ENCODE measurements around the gene TPI1.
"Not testable (repeated sequence)": the region's sequence is repeated elsewhere in the genome, so short reads cannot be mapped to it uniquely, and the experiment has no call there.

The TPI1 gene

DNA sequence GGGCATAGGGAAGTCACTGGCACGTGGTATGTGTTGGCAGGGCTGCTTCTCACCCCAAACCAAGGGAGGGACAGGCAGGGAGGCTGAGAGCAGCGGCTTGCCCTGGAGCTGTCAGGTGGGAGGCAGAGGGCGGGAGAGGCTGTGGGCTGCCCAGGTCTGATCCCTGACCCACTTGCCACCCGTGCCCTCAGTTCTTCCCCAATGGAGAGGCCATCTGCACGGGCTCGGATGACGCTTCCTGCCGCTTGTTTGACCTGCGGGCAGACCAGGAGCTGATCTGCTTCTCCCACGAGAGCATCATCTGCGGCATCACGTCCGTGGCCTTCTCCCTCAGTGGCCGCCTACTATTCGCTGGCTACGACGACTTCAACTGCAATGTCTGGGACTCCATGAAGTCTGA lies 21.9 kb upstream of the TPI1 start:
- DNase-seq = no peak

DNA sequence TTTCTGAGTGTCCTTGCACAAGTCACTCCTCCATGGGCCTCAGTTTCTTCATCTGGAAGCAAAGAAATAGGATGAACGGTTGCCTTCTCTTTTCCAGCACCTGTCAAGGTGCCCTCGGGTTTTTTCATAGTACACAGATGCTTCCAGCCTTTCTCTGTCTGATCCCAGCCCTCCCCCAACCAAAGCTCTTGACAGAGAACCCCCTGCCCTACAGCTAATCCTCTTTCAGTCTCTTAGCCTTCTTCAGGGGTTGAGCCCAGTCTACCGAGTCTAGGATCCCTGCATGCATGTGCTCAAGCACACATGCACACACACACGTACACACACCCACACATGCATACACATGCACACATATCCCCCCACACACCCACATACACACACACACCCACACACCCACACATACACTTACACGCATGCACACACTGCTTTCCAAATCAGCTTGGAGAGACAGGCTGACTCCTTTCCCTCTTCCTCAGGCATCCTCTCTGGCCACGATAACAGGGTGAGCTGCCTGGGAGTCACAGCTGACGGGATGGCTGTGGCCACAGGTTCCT lies 20.9 kb upstream of the TPI1 start:
- no peak for DNase-seq

DNA sequence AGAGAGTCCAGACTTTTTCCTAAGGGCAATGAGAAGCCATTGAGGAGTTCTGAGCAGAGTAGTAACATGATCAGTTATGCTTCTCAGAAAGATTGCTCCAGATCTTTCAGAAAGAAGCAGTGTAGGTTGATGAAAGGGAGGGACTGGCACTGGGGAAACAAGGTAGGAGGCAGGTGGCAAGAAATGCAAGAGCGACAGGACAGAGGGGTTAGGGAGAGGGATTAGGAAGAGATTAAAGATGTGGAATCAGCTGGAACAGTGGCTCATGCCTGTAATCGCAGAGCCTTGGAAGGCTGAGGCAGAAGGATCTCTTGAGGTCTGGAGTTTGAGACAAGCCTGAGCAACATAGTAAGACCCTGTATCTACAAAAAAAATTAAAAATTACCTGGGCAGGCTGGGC lies 19.7 kb upstream of the TPI1 start:
- no peak for DNase-seq

DNA sequence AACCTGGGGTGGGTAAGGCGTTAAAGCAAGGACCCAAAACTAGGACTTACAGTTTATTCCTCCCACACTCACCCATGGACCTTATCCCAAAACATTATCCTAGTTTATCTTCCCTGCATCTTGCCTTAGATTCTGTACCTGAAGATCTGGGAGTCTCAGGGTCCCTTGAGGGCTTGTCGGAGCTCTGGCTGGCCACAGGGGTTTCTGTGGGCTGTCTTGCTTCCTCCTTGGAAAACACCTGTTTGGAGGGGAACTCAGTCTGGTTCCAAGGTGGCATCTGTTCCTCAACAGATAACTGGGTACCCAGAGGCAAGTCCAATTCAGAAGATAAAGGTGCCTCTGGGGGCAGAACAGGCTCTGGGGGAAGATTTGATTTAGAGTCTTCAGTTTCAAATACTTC lies 17.9 kb upstream of the TPI1 start:
- DNase-seq = no peak

DNA sequence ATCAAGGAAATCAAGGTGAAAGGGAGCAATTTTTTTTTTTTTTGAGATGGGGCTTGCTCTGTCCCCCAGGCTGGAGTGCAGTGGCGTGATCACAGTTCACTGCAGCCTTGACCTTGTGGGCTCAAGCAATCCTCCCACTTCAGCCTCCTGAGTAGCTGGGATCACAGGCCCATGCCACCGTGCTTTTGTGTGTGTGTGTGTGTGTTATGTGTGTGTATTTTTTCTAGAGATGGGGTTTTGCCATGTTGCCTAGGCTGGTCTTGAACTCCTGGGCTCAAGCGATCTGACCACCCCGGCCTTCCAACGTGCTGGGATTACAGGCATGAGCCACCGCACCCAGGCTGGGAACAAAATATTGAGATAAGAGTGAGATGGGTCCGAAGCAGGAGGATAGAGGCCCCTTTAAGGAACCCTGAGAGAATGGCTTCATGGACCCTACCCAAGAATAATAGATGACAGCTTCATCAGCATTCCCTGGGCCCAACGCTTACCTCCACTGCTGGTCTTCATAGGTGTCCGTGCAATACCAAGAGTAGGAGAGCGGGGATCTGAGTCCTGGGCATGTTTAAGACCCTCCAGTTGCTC lies 17.3 kb upstream of the TPI1 start:
- no peak for DNase-seq

DNA sequence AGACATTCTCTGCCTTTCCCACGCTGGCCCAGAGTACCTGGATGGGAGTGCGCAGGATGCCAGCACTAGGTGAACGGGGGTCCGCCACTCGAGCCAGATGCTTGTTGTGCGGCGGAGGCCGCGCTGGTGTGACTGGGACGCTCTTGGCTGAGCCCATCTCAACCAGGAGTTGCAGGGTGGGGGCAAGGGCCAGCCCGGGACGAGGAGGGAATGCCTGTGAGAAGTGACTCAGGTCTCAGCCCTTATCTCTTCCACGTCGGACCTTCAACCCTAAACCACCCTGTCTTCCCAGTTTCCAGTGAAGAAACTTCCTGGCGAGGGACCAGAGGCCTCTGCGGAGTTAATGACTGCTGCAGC lies 16.6 kb upstream of the TPI1 start:
- peak in 1 of 51 donors; percentile 52 for DNase-seq

DNA sequence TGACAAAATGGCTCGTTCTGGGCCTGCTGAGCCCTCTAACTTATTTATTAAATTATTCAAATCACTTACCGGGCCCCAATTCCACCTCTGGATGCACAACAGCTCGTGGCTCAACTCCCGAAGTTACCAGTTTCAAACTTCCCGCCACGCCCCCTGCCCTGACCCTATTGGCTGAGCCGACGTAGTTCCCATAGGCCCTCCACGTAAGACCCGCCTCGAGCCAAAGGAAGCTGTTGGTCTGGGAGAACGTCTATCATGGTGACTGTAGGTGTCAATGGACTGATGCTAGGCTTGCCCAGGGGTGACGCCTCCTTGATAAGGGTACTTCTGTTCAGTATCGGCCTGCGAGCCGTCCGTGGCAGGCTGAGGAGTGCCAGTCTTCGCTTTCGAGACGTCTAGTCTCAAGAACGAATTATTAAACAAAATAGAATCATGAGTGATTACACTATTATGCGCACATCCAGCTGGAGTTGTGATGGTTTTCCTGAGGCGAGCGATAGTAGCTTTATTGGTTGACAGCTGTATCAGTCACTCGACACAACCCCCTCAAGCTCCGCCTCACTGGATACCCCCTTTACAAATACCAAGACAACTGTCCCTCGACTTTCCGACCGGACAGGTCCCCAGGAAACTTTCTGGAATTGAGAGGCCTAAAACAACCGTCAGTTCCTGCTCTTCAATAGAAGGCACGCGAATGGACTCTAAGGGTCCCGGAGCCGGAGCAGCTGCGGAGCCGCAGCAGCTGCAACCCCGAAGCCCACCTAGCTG lies 16.0 kb upstream of the TPI1 start, which contains the start of gene CDCA3:
Gene CDCA3 (minus strand): TSS at position 134 of the 768 bp plus-strand sequence. CDS start 334 bp downstream, outside the sequence.
- DNase-seq = peak; percentile 41 to 97 (median 87)

DNA sequence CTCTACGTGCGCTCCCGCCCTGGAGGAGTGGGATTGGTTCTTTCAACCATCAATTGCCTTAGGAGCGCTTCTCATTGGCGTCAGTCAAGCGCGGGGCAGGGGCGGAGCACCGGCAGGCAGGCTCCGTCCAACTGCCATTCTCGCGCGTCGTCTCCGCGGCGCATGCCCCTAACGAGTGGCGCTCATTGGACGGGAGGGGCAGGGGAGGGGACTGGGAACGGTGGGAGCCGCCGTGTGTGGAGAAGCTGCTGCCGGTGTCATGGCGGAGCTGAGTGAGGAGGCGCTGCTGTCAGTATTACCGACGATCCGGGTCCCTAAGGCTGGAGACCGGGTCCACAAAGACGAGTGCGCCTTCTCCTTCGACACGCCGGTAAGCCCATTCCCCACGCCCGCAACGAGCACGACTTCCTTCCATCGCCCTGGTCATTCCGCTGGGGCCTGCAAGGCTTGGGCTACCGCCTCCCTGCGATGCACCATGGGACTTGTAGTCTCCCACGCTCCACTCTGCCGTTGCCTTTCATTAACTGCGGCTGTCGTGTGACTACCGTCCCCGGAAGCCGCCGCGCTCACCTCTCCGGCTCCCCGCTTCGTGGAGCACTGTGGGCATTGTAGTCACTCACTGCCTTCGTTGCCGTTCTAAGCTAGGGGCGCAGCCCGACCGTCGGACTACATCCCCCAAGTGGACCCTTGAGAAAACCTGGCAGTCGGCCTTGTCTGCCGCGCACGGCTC lies 15.2 kb upstream of the TPI1 start, which contains the start of gene USP5:
Gene USP5 (plus strand): TSS at position 230 of the 730 bp plus-strand sequence. CDS start 30 bp downstream, at position 260.
- DNase-seq = peak; percentile 94 to 100 (median 100)

DNA sequence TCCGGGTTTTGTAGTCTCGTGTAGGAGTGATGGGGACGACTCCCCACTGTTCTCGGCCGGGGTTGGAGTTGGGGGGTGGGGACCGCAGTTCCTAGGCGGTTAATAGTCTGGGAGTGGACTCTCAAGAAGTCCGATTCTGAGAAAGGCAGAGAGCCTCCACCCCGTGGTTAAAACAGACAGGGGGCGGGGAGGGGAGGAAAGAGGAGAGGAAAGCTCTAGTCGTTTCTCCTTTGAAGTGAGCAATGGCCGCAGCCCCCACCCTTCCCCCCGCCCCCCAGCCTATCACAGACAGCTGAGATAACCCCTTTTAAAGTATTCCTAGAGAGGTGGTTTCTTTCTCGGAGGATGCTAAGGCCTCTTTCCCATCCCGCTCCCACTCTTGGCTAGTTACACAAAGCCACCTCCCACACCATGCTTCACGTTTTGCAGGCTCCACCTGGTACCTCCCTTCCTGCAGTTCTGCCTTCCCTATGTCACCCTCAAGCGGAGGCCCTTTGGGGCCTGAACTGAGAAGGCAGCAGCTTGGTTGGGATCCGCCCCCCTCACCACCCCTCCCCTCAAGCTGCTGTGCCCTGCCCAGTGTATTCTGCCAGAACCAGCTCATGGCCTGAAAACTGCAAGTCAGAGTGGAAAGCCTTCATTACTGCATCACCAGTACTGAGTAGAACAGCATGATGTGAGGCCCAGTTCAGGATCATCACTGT lies 14.5 kb upstream of the TPI1 start:
- DNase-seq = peak in 33 of 51 donors; percentile 19 to 65 (median 43)

DNA sequence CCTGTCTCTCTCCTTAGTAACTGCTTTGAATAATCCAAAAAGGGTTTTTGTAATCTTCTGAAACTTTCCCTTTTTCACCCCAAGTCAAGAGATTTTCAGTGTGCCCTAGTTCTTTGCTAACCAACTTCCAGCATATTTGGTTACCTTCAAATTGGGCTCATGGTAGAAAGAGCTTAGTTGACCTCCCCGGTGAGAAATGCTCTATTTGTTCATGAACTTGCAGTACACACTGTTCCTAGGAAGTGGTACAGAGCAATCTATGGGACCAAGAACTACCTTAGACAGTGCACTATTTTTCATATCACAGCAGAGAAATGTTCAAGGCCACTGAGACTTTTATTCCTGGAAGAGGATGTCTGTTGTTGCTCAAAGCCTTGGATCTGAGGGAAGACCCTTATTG lies 13.7 kb upstream of the TPI1 start:
- DNase-seq = no peak

DNA sequence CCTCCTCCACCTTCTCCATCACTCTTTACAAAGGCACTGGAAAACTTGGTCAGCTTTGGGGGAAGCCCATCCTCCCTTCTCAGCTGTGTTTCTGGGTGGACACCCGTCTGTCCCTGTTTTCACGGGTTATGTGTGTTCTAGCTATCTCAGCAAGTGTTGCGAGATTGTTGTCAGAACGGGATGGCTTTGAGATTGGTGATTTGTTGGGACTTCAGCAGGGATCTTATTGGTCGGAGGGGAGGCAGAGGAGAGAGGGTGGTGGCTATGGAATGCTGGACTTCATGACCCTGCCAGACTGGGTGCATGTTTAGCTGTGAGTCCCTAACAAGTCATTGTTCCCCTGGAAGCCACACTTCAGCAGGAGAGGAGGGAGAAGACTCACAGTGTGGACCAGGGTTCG lies 13.3 kb upstream of the TPI1 start:
- DNase-seq = no peak

DNA sequence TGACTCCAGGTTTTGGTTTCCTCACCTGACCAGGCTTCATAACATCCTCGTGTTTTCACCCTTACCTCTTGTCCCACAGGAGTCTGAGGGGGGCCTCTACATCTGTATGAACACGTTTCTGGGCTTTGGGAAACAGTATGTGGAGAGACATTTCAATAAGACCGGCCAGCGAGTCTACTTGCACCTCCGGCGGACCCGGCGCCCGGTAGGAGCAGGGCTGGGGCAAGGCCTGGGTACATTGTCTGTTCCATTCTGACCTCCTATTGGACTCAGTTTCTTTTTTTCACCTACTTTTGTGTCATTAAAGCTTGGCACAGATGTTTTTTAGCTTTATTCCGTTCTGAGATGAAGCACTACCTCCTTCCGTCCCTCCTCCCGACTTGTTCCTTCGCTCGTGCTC lies 12.0 kb upstream of the TPI1 start:
- no peak for DNase-seq

DNA sequence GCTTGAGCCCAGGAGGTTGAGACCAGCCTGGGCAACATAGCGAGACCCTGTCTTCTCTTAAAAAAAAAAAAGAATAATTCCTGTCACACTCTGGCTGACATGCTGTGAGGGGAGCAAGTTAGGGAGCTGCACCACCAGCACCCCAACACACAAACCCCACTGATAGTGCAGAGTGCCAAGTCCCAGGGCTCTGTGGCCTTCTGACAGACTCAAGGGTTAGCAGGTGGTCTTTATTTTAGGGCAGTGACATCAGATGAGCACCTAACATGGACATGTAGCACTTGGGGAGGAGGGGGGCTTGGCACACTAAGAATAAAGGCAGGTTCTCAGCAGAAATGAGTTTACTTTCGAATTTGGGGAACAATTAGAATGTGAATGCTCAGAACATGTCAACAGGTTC lies 8.5 kb upstream of the TPI1 start:
- no peak for DNase-seq

DNA sequence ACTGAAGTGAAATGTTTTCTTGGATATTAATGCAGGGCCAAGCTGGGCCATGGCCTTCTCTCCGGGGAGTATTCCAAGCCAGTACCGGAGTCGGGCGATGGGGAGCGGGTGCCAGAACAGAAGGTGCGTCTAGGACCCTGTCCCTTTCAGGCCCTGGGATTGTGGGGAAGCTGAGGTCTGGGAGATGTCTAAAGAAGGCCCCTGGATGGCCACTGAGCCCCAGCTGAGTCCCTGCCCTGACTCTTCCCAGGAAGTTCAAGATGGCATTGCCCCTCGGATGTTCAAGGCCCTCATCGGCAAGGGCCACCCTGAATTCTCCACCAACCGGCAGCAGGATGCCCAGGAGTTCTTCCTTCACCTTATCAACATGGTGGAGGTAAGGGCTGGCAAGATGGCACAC lies 7.2 kb upstream of the TPI1 start:
- DNase-seq = no peak

DNA sequence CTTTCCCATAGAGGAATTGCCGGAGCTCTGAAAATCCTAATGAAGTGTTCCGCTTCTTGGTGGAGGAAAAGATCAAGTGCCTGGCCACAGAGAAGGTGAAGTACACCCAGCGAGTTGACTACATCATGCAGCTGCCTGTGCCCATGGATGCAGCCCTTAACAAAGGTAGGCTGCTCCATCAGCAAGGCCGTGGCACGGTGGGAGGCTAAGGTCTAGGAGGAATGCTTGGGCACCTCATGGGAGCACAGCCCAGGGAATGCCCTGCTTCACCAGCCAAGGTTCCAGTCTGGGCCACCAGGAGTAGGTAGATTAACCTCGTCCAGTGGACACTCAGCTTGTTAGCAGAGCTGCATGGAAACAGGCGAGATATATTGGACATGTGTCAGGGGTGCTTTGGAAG lies 6.4 kb upstream of the TPI1 start:
- DNase-seq = no peak

DNA sequence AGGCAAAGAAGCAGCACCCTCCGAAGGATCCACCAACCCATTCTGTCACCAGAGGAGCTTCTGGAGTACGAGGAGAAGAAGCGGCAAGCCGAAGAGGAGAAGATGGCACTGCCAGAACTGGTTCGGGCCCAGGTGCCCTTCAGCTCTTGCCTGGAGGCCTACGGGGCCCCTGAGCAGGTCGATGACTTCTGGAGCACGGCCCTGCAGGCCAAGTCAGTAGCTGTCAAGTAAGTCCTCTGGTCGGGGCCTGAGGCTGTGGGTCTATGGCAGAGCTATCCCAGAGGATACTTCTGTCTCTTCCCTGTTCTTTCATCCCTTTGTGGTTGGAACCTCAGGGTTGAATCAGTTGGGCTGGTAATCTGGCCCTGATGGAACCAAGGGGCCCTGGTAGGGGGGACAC lies 5.9 kb upstream of the TPI1 start:
- no peak for DNase-seq

DNA sequence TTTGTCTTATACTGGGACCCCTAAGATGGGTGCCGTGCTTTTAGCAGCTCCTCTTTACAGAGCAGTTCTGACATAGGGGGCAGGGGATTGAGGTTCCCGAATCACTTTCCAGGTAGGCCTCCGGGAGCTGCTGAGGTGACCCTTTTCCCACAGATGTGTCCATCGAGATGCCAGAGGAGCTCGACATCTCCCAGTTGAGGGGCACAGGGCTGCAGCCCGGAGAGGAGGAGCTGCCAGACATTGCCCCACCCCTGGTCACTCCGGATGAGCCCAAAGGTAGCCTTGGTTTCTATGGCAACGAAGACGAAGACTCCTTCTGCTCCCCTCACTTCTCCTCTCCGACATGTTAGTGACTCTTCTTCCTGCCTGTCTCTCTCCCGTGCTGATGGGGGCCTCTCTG lies 4.3 kb upstream of the TPI1 start:
- no peak for DNase-seq

DNA sequence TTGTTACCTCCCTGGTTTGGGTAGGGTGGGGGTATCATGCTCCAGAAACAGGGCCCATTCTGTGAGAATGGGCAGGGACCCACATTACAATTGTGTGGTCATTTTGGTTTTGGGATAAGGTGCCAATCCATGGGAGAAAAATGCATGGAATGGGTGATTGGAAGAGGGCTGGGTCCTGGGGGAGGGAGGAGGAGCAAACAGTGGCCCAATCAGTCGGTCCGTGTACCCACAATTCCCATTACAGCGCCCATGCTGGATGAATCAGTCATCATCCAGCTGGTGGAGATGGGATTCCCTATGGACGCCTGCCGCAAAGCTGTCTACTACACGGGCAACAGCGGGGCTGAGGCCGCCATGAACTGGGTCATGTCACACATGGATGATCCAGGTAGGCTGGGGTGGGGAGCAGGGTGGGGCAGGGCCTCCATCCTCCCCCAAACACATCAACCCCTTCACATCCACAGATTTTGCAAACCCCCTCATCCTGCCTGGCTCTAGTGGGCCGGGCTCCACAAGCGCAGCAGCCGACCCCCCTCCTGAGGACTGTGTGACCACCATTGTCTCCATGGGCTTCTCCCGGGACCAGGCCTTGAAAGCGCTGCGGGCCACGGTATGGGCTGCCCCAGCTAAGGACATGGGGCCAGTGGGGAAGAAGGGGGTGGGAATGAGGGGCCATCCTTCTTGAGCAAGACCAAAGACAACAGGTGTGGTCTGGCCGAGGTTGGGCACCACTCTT lies 3.6 kb upstream of the TPI1 start:
- no peak for DNase-seq

DNA sequence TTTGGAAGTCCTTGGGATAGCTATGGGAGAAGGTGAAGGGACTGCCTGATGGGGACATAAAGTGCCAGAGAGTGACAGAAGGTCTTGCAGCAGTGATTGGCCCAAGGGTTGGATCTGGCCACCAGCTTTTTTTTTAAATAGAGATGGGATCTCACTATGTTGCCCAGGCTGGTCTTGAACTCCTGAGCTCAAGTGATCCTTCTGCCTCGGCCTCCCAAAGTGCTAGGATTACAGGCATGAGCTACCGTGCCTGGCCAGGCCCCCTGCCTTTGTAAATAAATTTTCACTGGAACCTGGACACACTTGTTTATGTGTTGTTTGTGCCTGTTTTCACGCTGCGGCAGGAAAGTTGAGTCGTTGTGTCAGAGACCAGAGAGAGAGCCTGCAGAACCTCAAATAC lies 2.0 kb upstream of the TPI1 start:
- not testable (repeated sequence) for DNase-seq

DNA sequence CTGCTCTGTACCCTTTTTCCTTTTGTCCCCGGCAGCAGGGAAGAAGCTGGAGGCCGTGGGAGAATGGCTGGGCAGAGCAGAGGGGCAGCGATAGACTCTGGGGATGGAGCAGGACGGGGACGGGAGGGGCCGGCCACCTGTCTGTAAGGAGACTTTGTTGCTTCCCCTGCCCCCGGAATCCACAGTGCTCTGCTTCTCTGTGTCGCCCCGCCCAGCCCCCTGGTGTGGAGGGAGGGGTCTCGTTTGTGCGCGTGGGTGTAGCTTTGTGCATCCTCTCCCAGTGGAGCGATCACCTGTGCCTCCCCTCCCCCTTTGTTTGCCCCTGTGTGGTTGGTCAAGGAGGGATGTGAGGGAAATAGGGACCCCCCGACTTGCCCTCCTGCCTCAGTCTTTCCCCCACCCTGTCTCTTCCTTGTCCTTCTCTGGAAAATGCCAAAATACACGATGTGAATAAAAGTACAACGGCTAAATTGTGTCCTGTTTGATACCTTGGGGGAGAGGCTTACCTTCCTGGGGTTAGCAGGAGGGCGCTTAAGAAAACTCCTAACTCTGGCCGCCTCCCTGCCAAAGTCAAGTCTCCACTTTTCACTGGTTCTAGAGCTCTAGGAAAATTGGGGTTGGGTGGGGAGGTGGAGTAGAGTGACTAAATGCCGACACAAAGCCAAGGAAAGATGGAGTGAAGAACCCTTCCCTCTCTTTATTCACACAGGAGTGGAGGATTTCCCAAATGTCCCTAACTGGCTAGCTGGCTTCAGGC lies 990 bp upstream of the TPI1 start:
- no peak for DNase-seq
